GM10266 (cell line): ENCODE measurements around the gene VWF.

Experiments used
- DNase-seq: peaks from one replicate; pipeline ENCODE4 v3.0.0; 2012; ENCODE audit errors: extremely low spot score
- TF ChIP-seq, protein P1 (sequence below): IDR thresholded peaks from 2 replicates; pipeline ENCODE4 v1.5.1; 2012; ENCODE audit warnings: mild to moderate bottlenecking, low read depth; ENCODE audit not compliant: control insufficient read depth, insufficient read depth; ENCODE audit errors: missing control alignments

VWF gene

DNA sequence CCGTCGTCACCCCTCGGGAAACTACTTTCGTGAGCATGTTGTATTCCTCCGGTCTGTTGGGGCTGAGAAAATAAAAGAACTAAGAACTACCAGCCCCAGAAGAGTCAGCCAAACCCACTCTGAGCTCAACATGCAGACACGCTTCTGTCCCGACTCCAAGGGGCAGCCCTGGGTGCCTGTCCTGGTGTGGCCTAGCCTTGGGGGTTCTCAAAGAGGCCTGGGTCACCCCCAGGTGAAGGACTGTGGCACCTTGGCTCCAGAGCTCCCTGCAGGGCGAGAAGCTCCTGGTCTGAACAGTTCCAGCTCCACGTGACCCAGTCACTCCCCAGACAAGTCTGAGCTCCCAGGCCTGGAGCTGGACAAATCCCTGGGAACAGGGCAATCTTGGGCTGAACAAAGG, 87.0 kb downstream of the VWF start:
- TF ChIP-seq, protein P1, sequence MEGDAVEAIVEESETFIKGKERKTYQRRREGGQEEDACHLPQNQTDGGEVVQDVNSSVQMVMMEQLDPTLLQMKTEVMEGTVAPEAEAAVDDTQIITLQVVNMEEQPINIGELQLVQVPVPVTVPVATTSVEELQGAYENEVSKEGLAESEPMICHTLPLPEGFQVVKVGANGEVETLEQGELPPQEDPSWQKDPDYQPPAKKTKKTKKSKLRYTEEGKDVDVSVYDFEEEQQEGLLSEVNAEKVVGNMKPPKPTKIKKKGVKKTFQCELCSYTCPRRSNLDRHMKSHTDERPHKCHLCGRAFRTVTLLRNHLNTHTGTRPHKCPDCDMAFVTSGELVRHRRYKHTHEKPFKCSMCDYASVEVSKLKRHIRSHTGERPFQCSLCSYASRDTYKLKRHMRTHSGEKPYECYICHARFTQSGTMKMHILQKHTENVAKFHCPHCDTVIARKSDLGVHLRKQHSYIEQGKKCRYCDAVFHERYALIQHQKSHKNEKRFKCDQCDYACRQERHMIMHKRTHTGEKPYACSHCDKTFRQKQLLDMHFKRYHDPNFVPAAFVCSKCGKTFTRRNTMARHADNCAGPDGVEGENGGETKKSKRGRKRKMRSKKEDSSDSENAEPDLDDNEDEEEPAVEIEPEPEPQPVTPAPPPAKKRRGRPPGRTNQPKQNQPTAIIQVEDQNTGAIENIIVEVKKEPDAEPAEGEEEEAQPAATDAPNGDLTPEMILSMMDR, result no peak
- DNase-seq, result no peak

DNA sequence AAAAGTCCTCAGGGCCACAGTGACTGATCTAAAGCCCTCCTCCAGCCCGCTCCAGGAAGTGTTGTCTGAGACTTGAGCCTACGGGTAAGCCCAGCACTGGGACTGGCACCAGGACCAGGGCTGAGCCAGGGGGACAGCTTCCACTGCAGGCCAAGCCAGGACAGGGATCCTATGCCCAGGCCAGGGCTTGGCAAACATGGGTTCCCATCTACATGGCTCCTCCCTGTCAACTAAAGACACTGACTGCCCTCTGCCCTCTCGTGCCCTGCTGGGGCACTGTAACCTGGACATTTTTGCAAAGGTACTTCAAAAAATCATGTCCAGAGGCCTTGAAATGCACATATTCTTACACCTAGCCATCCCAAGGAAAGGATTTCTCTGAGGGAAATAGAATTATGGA, 88.0 kb downstream of the VWF start:
- TF ChIP-seq, protein P1, result no peak
- DNase-seq, result no peak

DNA sequence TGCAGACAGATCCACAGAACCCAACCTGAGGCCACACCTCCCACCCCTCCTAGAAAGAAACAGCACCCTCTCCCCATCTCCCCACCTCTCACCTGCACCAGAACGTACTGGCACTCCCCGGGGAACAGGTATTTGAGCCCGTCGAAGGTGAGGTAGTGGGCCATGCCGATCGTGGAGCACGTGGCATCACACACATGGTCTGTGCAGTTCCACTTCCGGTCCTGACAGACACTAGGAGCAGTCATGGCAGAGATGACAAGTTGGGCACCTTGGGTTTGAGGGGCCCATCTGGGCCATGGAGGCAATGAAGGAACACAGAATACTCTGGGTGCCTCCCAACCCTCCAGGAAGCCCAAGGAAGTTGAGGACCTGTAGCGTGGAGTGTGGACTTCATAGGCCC, 89.9 kb downstream of the VWF start:
- DNase-seq, result no peak
- TF ChIP-seq, protein P1, result no peak

DNA sequence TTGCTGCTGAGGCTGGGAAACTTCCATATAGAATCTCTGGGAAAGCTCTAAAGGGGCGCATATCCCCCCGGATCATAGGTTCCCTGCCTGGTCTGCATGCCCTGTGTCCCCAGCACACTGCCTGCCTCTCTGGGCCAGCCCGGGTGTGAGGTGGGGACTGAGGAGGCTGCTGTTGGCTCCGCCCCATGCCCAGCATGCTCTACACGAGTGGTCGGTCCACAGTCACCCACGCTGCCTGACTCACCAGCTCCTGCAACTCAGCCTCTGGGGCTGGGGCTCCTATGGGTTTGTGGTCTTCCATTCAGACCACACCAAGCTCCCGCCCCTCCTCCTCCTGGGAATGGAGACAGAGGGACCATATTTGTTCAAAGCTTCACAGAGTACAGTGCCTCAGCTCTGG, 90.9 kb downstream of the VWF start:
- no peak for DNase-seq
- TF ChIP-seq, protein P1, result no peak

DNA sequence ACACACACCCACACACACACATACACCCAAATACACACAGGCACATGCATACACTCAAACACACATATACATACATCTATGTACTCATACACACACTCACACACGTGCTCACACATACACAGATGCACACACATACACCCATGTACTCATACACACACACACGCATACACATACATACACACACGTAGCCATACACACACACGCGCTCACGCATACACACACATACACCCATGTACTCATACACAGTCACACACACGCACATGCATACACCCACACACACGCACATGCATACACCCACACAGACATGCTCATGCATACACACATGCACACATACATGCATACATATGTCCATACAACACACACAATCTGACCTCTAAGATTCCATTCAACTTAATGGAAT, 91.7 kb downstream of the VWF start:
- TF ChIP-seq, protein P1, result no peak
- DNase-seq, result no peak

DNA sequence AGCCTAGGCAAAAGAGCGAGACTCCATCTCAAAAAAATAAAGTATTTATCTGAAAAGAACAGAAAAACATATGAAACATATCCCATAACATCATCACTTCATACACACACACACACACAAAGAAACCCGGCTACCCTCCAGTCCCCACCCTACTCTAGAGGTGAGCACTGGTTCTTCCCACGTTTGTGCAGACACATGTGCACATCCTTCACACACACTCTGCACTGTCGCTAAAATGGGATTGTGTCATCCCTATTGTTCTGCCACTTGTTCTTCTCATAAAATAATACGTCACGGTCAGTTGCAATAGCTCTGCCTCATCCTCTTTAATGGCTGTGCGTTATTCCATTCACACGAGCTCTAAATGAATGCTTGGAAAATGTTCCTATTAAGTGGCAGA, 93.5 kb downstream of the VWF start:
- DNase-seq, result no peak
- TF ChIP-seq, protein P1, result no peak

DNA sequence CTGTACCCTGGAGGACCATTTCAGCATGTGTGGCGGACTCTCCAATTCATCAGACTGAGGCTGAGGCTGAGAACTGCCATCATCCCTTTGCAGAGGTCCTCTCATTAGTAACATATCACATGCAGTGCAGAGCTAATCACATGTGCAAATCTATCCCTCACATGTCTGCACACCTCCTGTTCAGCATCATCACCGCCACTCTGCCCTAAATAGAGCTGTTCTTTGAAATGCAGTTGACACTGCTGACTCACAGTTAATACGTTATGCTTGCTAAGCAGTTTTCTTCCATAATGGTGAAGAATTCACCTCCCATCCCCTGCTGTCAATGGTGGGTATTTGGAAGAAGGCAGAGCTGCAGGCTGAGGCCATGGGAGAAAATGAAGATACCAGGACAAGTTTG, 94.4 kb downstream of the VWF start:
- TF ChIP-seq, protein P1, result no peak
- no peak for DNase-seq

DNA sequence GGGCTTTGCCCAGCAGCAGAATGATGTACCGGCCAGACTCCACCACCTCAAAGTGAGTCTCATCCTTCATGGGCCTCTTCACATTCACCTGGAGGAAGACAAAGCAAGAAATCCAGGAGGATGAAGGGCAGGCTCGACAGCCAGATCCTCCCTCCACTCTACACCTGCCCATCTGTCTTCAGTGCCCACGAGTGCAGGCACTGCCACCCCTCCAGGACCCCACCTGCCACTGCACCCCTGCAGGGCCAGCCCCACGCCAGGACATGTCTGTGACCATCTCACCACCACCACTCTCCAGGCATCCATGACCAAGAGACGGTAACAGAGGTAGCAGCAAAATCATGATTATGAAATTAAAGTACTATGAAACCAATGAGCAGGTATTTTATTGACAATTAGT, 95.1 kb downstream of the VWF start:
- TF ChIP-seq, protein P1, result no peak
- DNase-seq, result no peak
